K562 (cell line): ENCODE data around the gene PABPC1L. TPM values are rescaled to one million over a fixed set of nuclear protein-coding genes. Genes with fewer than 3 reads are reported as not detected.

ENCODE experiments used
- ATAC-seq: fragments of 200-7000 bp; cut with Tn5 transposase; 3 replicates; pipeline ENCODE4 v1.9.1; 2020; ENCODE audit warnings: moderate library complexity
- BruUV-seq: library from RNA; stranded (reverse); fragments of 400-500 nt; replicated peaks from 2 replicates; lab custom pipeline; 2021; lab: Mats Ljungman, UMichigan
- CTCF ChIA-PET: fragments of 300-600 bp; formaldehyde crosslinking; extraction: SDS; loops from one replicate; lab custom pipeline; 2021; ENCODE audit warnings: low intra/inter-chr PET ratio; lab: Yijun Ruan, JAX
- POLR2A ChIA-PET: fragments of 300-600, 350-650 bp; sonication (Branson Sonifier 250); formaldehyde crosslinking; extraction: SDS; loops from one replicate; lab custom pipeline; 2021; ENCODE audit warnings: antibody characterized with exemption, inconsistent platforms; lab: Yijun Ruan, JAX
- DNase-seq, 4 experiments: peaks; one replicate each; pipeline versions ENCODE4 v3.0.0 to v3.0.0-alpha.2; 2011 to 2018; ENCODE audit warnings: low spot score in 3 of 4, mixed read lengths in 3 of 4; ENCODE audit errors: extremely low read depth in 1 of 4
- FAIRE-seq: peaks from 2 replicates; lab custom pipeline; 2011; peaks lifted over from hg19 to GRCh38; lab: Jason Lieb, UNC
- H2AFZ ChIP-seq: 2 replicates; pipeline ENCODE4 v1.6.0; 2011; ENCODE audit warnings: low read depth, low read length, control low read depth, inconsistent platforms
- H3K27ac ChIP-seq: fragments of 200-600 bp; 3 replicates; pipeline ENCODE4 v1.8.0; 2011; ENCODE audit warnings: low read depth, mild to moderate bottlenecking, control low read depth, inconsistent platforms, low read length, moderate library complexity, mixed read lengths; ENCODE audit errors: extremely low read depth
- H3K27me3 ChIP-seq, 2 experiments: fragments of 300-600 bp in 1 of 2; 2 replicates in 1 of 2; 3 replicates in 1 of 2; pipeline versions ENCODE4 v1.6.0 to v1.8.0; 2011; ENCODE audit warnings: inconsistent platforms in 2 of 2, low read length in 2 of 2, mild to moderate bottlenecking in 1 of 2, mixed read lengths in 1 of 2, moderate library complexity in 1 of 2; ENCODE audit not compliant: control insufficient read depth in 2 of 2, insufficient read depth in 2 of 2
- H3K36me3 ChIP-seq: fragments of 300-600 bp; 3 replicates; pipeline ENCODE4 v1.8.0; 2011; ENCODE audit warnings: mild to moderate bottlenecking, low read length, inconsistent platforms; ENCODE audit not compliant: control insufficient read depth, insufficient read depth
- H3K4me1 ChIP-seq, 2 experiments: fragments of 200-600 bp in 1 of 2; replicated peaks in 1 of 2; 2 replicates in 1 of 2; 3 replicates in 1 of 2; pipeline versions ENCODE4 v1.5.1 to v1.8.0; 2011; ENCODE audit warnings: inconsistent platforms in 2 of 2, low read length in 2 of 2, mild to moderate bottlenecking in 1 of 2, mixed read lengths in 1 of 2, moderate library complexity in 1 of 2; ENCODE audit not compliant: control insufficient read depth in 2 of 2, insufficient read depth in 2 of 2
- H3K4me2 ChIP-seq: 2 replicates; pipeline ENCODE4 v1.6.1; 2011; ENCODE audit warnings: low read length, control low read depth, inconsistent platforms, mixed read lengths; ENCODE audit not compliant: insufficient read depth
- H3K4me3 ChIP-seq: fragments of 200-600 bp; sonication (generic), shearing (Covaris generic); 2 replicates; pipeline ENCODE4 v1.5.1; 2016; ENCODE audit warnings: control low read depth, inconsistent platforms
- H3K79me2 ChIP-seq: fragments of 200-600 bp; 3 replicates; pipeline ENCODE4 v1.8.0; 2011; ENCODE audit warnings: low read length, inconsistent platforms; ENCODE audit not compliant: control insufficient read depth, insufficient read depth
- H3K9ac ChIP-seq, 2 experiments: 2 replicates each; pipeline versions ENCODE4 v1.6.0 to v1.6.1; 2011; ENCODE audit warnings: low read depth in 2 of 2, low read length in 2 of 2, control low read depth in 1 of 2, inconsistent platforms in 1 of 2, mild to moderate bottlenecking in 1 of 2, mixed read lengths in 1 of 2; ENCODE audit not compliant: insufficient read depth in 1 of 2
- H3K9me1 ChIP-seq: one replicate; pipeline ENCODE4 v1.6.0; 2011; ENCODE audit warnings: inconsistent platforms, mild to moderate bottlenecking, low read length, moderate library complexity; ENCODE audit not compliant: control insufficient read depth, insufficient read depth
- H3K9me3 ChIP-seq: replicated peaks from 2 replicates; pipeline ENCODE4 v1.5.1; 2011; ENCODE audit warnings: low read depth, low read length, inconsistent platforms; ENCODE audit not compliant: control insufficient read depth, insufficient read depth
- H4K20me1 ChIP-seq: replicated peaks from 2 replicates; pipeline ENCODE4 v1.6.1; 2011; ENCODE audit warnings: low read length, inconsistent platforms, mixed read lengths; ENCODE audit not compliant: control insufficient read depth, insufficient read depth
- ATF3 ChIP-seq, 2 experiments: fragments of 450-650 bp in 1 of 2; sonication (generic) in 1 of 2; formaldehyde crosslinking in 1 of 2; IDR thresholded peaks in 1 of 2; conservative IDR thresholded peaks in 1 of 2; 2 replicates each; pipeline versions ENCODE4 v1.6.1 to v1.8.1; 2016 to 2023; ENCODE audit warnings: mild to moderate bottlenecking in 2 of 2, moderate library complexity in 2 of 2, inconsistent platforms in 1 of 2, missing genetic modification reagents in 1 of 2
- CBFA2T3 ChIP-seq: fragments of 450-650 bp; IDR thresholded peaks from 2 replicates; pipeline ENCODE4 v1.6.1; 2017
- CCNT2 ChIP-seq: IDR thresholded peaks from 2 replicates; pipeline ENCODE4 v1.6.1; 2011; ENCODE audit warnings: borderline replicate concordance, low read depth, mild to moderate bottlenecking, moderate library complexity, mixed read lengths, low read length; ENCODE audit not compliant: insufficient read length; ENCODE audit errors: extremely low read depth
- ETV5 ChIP-seq: sonication (generic); formaldehyde crosslinking; IDR thresholded peaks from 2 replicates; pipeline ENCODE4 v1.4.0; 2020; ENCODE audit warnings: low read depth, mild to moderate bottlenecking, missing genetic modification reagents
- NR4A1 ChIP-seq, 2 experiments: fragments of 250-450 bp in 1 of 2; fragments of 450-650 bp in 1 of 2; sonication (Bioruptor Pico) in 1 of 2; IDR thresholded peaks; 2 replicates each; pipeline versions ENCODE4 v1.4.0 to v1.6.1; 2016 to 2020; ENCODE audit warnings: mild to moderate bottlenecking in 2 of 2, missing compliant biosample characterization in 1 of 2, missing genetic modification characterization in 1 of 2, moderate library complexity in 1 of 2
- SIN3B ChIP-seq: fragments of 450-650 bp; IDR thresholded peaks from 2 replicates; pipeline ENCODE4 v1.6.1; 2017; ENCODE audit warnings: low read depth, mild to moderate bottlenecking, moderate library complexity
- ZNF3 ChIP-seq: fragments of 250-450 bp; sonication (Bioruptor Pico); IDR thresholded peaks from 2 replicates; pipeline ENCODE4 v1.5.0; 2021; ENCODE audit warnings: mild to moderate bottlenecking, moderate library complexity
- WGBS: fragments of 100-300 bp; shearing (Covaris generic); methylation state at CpG from one replicate; pipeline ENCODE4 v1.1.6; 2016; ENCODE audit warnings: low coverage, mixed read lengths; ENCODE audit not compliant: insufficient coverage; ENCODE audit errors: missing lambda C conversion rate; 5-methylcytosine and 5-hydroxymethylcytosine counted together
- in situ Hi-C: fragments of 300-500 bp; cut with MboI; formaldehyde crosslinking; loops from 4 replicates; pipeline ENCODE4 v1.15.0; 2018; ENCODE audit warnings: inconsistent platforms, mixed read lengths
- intact Hi-C: fragments of 100-400 bp; cut with micrococcal nuclease; formaldehyde crosslinking; loops from 2 replicates; pipeline ENCODE4 v1.14.2; 2022
- polyA plus RNA-seq, 8 experiments: library from polyadenylated mRNA; depleted of rRNA in 4 of 8; stranded (reverse) in 5 of 8; unstranded in 3 of 8; fragments of >200 nt; fragmentation: Nextera tagmentation in 2 of 8; fragmentation: Illumina TruSeq in 1 of 8; extraction: Ambion mirVana in 2 of 8; extraction: Trizol in 1 of 8; gene quantifications; 2 replicates each; pipeline versions ENCODE4 v1.2.1 to v1.2.3, GENCODE V29; 2011 to 2014; ENCODE audit warnings: inconsistent platforms in 1 of 8, missing spikeins in 1 of 8
- total RNA-seq, 7 experiments: library from RNA; depleted of rRNA in 6 of 7; stranded (reverse); fragments of >200 nt in 6 of 7; fragmentation: Illumina TruSeq in 2 of 7; extraction: Trizol in 2 of 7; gene quantifications; 2 replicates each; pipeline versions ENCODE4 v1.2.1 to v1.2.3, GENCODE V29; 2011 to 2021; ENCODE audit warnings: low replicate concordance in 1 of 7

Gene PABPC1L
- total and polyA plus RNA-seq, 9 of the 15 experiments (the other 6 are each of a cell fraction or from before 2014, with no cell fraction given): 6.0 to 90.3 (median 15.8) TPM

- TF ChIP-seq ETV5 (CRISPR knock-in tag) (peak; percentile 69; the same call in 1 of the 2 replicates), CCNT2 (peak; percentile 60), NR4A1 (CRISPR knock-in tag; IDR thresholded peaks at IDR 0.05) (no peak), NR4A1 (tag; IDR thresholded peaks at IDR 0.05) (no peak), CBFA2T3 (0 out of 2 replicates have a peak, but pooled peaks have one; percentile 1), SIN3B (peak; percentile 69)
These were observed 24.2 kb upstream of the PABPC1L start, which contains the start of gene YWHAB (continued) for GRCh38 chr20:44885392-44886265.

- ATAC-seq (no peak), FAIRE-seq (no peak), DNase-seq (peak in 1 of 4 experiments; percentile 20)
- Histone ChIP-seq H4K20me1 (peaks cover 23% of the 10 kb centered on the region), H3K4me1 (peaks cover 8 to 23% of the 10 kb centered on the region in 2 experiments), H3K27ac (peak overlapping the region; percentile 96), H3K9me3 (no peaks in the 10 kb centered on the region), H3K9me1 (no peaks in the 10 kb centered on the region), H3K79me2 (peaks cover 59% of the 10 kb centered on the region), H3K36me3 (peaks cover 42% of the 10 kb centered on the region), H2AFZ (no peak overlapping the region; the same call in 1 of the 2 replicates), H3K27me3 (no peaks in the 10 kb centered on the region), H3K4me2 (peak overlapping the region; percentile 83), H3K9ac (peak overlapping the region; percentile 94 to 99), H3K4me3 (peak overlapping the region; percentile 93)
- ChIA-PET CTCF (no interaction called here), POLR2A (no interaction called here)
- 3% methylated on average over 7 of the region's 8 CpGs for WGBS
- peak; percentile 53 for TF ChIP-seq ATF3 (IDR thresholded peaks at IDR 0.05)
- no peak for TF ChIP-seq ATF3 (CRISPR knock-in tag; conservative IDR thresholded peaks at IDR 0.05)
- no peak for TF ChIP-seq ZNF3 (CRISPR knock-in tag)
- intact Hi-C loops (no loop called here), in situ Hi-C loops (no loop called here)
- no TSS peak for BruUV-seq
These were observed 23.6 kb upstream of the PABPC1L start for GRCh38 chr20:44886266-44886651.
